PC-3 (cell line): ENCODE data around the gene TCF19.

ENCODE experiments used
- EZH2 ChIP-seq: fragments of 300-600 bp; sonication (generic); IDR thresholded peaks from one replicate; pipeline ENCODE4 v1.6.1; 2017; ENCODE audit warnings: antibody characterized with exemption, mild to moderate bottlenecking, low read length; ENCODE audit not compliant: unreplicated experiment
- EZH2phosphoT487 ChIP-seq: fragments of 300-600 bp; sonication (generic); IDR thresholded peaks from 2 replicates; pipeline ENCODE4 v1.6.1; 2018; ENCODE audit warnings: mild to moderate bottlenecking, antibody characterized with exemption, low read length, borderline replicate concordance
- TF ChIP-seq, protein P1 (sequence below): fragments of 300-600 bp; sonication (generic); conservative IDR thresholded peaks from 2 replicates; pipeline ENCODE4 v1.5.1; 2017; ENCODE audit warnings: antibody characterized with exemption, low read depth, mild to moderate bottlenecking, low read length

GRCh38 chr6:31173406-31173805 lies 15.0 kb downstream of the TCF19 start:
- TF ChIP-seq, protein P1, sequence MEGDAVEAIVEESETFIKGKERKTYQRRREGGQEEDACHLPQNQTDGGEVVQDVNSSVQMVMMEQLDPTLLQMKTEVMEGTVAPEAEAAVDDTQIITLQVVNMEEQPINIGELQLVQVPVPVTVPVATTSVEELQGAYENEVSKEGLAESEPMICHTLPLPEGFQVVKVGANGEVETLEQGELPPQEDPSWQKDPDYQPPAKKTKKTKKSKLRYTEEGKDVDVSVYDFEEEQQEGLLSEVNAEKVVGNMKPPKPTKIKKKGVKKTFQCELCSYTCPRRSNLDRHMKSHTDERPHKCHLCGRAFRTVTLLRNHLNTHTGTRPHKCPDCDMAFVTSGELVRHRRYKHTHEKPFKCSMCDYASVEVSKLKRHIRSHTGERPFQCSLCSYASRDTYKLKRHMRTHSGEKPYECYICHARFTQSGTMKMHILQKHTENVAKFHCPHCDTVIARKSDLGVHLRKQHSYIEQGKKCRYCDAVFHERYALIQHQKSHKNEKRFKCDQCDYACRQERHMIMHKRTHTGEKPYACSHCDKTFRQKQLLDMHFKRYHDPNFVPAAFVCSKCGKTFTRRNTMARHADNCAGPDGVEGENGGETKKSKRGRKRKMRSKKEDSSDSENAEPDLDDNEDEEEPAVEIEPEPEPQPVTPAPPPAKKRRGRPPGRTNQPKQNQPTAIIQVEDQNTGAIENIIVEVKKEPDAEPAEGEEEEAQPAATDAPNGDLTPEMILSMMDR, result no peak
- TF ChIP-seq EZH2phosphoT487 (no peak), EZH2 (no peak)
